HG03280 (cell line): ENCODE measurements around the gene MTCL1.

Source experiments
- ATAC-seq: cut with Tn5 transposase; IDR thresholded peaks from one replicate; pipeline ENCODE4 v1.9.1; 2021; ENCODE audit warnings: mild to moderate bottlenecking, moderate library complexity; ENCODE audit not compliant: unreplicated experiment

MTCL1 gene

DNA sequence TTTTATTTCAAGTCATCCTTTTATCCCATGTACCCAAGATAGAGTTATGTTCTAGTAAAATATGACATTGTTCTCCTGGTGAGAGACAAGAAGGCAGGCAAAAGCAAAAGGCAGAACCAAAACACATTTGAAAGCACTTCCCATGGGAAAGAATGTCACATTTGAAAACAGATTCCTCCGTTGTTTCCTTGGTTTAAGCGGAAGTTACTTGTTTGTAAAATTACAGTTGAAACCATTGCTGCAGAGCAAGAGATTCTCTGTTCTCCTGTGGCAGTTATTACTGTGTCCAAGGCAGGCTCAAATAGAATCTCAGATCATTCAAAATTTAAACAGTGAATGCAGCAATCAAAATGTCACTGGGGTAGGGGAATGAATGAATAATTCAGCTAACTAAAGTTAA lies 149.6 kb downstream of the MTCL1 start:
- ATAC-seq = no peak

DNA sequence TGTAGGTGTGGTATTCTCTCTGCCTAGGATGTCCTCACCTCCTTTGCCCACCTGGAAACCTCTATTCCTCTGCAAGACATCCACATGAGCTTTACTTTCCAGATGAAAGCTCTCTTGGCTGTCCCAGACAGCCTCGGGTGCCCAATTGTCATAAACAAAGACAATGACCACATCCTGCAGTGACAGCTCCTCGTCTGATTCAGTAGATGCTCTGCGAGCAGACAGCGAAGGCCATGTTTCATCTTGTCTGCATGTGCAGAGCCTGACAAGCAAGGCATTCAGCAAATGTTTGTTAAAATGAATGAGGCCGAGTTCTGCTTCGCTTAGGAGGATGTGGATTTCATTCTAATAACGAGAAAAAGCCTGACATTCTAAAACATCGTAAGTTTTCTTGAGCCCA lies 150.9 kb downstream of the MTCL1 start:
- ATAC-seq = no peak

DNA sequence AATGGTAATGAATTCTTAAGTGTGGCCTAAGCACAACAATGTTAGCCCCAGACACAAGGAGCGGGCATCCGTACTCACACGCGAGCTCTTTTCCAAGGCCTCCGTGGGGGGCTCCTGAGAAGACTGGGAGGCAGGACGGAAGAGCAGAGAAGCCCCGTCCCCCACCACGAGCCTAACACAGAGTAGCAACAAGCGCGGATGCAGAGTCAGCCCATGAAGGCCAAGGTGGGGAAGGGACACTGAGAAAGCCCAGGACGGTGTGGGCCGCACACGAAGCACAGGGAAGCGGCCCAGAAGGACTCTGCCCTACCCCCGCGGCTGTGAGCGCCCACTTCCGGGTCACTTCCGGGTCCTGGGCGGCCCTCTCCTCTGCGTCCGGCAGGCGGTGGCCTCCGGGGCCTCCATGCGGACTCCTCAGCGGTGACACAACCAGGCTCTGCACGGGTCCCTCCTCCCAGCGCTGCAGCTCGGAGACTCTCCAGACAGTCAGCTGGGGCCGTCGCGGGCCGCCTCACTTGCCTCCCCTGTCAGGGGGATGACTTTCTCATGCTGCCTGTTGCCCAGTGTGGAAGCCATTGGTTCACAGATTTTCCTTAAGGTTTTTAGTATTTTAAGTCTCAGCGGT lies 151.5 kb downstream of the MTCL1 start:
- no peak for ATAC-seq

DNA sequence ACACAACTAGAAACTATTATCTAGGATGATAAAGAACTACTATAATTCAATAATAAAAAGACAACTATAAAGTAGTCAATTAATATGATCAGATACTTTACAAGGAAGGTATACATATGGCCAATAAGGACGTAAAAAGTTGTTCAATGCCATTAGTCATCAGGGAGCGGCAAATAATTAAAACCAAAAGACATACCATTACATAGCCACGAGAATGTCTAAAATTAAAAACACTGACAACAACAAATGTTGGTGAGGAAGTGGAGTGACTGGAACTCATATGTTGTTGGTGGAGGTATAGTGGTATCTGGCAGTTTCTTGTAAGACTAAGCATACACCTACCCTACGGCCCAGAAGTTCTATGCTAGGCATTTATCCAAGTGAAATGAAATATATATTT lies 152.4 kb downstream of the MTCL1 start:
- ATAC-seq = no peak

DNA sequence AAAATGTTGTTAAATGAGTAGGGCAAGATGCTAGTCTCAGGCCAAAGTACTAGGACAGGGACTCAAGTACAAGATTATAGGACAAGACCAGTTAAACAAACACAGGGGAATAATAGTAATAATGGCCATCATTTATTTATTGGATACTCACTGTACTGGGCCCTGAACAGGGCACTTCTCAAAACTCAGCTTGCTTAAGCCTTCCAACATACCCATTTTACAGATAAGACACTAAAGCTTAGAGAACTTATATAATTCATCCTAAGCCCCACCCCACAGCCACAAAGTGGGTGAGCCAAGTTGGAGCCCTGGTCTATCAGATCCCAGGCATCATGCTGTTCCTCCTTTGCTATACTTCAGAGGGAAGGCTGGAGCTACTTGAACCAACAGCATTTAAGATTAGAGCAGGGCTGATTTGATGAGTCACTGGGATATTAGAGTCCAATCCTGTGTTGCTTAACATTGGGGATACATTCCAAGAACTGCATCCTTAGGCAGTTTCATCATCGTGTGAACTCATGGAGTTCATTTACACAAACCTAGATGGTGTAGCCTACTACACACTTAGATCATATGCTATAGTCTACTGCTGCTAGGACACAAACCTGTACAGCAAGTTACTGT lies 153.6 kb downstream of the MTCL1 start:
- no peak for ATAC-seq

DNA sequence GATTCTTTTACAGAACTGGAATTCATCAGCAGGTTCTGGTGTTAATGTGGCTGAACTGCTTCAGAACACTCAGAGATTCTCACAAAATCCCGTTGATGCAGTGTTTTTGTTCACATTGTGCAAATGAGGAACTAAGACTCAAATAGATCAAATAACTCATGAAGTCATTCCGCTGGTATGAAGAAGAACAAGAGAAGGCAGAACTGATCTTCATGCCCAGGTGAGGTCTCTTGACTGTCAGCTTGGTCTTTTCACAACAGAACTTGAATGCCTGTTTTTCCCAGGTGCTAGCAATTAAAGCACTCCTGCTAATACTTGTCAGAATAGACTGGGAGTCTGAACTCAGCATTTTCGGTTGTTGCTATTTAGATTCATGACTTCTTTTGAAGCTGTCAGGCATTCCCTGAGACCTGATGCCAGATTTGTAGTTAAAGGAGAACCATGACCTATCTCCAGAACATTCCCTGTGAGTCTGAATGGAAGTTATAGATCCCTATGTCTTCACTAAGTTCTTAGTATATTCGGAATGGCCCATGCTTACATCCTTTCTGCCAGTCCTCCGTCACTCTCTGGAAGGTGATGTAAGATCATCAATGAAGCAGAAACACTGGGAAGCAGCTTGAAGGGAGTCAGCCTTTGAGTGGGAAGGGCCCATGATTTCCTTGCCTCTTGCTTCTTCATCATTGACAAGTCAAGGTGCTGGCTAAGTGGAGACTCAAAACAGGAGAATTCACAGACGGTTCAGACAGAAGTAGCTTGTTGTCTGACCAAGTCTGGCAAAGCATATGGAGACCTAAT lies 155.7 kb downstream of the MTCL1 start:
- no peak for ATAC-seq

DNA sequence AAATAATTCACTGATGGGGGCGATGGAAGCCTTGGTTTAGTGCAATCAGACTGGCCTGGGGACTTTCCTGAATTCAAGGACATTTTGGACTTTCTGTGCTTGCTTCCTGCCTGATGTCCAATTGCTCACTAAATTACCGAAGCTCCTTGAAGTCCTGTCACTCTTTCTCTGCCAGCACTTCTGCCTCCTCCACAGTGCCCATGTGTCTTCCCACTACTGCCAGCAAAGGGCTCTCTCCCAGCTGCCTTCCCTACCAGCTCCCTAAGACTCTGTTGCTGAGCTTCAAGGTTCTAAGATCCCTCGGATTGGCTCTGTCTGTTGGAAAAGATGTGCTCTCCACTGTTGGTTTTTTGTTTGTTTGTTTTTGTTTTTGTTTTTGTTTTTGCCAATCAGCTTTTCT lies 158.1 kb downstream of the MTCL1 start:
- ATAC-seq = no peak

DNA sequence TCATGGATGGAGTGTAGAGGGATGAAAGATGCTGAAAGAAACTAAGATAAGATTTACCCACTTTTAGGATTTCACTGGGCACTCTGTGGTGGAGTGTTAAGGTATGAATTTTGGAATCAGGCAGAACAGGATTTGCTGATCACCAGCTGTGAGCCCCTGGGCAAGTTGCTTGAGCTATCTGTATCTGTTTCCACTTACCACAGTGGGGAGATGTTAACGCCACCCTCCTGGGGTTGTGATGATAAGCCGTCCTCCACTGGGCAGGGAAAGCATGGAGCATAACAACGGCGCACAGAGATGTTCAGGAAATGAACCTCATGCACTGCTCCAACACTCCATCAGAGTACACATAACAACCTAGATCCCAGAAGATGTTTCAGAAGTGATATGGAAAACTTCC lies 160.6 kb downstream of the MTCL1 start:
- no peak for ATAC-seq

DNA sequence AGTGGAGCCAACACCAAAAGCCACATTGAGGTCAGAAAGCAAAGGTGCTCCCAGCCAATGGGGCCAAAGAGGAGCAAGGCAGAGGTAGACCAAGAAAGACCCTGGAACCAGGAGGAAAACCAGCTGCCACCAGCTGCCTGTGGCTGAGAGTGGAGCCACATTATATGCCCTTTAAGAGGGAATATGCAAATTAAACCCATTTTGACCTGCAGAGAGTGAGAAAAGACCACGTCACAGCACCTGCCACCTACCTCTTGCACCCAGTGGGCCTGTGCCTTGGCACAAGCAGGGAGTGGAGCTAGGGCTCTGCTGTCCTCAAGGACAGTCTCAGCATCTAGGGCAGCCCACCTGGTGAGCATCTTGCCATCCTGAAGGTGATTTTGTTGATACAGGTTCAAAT lies 161.3 kb downstream of the MTCL1 start:
- no peak for ATAC-seq

DNA sequence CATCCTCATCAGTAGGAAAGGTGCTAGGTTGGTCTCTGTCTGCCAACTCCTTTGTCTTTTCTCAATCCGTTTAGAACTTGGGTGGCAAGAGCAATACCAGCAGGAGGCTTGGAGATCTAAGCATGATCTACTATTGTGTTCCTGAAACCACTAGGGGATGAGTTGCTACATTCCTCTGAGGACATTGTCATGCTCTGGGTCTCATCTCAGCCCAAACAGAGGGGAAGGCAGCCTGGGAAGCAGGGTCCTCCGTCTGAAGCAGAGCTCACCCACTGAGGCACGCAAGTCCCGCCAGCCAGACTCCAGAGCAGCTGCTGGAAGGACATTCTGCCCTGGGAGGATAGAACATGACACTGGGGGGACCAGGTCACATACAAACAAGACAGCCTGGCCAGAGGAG lies 162.9 kb downstream of the MTCL1 start:
- ATAC-seq = no peak

DNA sequence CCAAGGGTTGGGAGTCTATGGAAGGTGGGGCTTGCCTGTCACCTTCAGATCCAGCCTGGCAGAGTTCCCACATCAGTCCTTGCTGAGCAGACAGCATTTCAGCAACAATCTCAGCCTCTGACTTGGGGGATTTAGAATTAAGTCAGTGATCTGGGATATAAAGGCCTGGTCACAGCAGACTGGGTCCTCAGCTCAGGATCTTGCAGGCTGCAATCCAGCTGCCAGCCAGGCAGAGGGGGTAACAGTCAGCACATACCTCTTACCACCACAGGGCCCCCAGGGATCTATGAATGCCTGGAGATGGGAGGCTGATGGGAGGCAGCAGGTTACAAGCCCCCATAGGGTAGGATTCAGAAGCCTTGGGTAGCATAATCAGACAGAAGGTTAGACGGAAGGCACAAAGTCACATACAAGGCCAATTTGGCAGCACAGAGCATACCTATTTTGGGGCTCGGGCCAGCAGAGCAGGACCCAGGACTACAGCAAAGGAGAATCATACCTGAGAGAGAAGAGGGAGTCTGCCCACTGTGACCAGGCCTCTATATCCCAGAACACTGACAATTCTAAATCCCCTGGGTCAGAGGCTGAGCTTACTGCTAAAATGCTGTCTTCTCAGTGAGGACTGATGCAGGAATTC lies 163.5 kb downstream of the MTCL1 start:
- ATAC-seq = no peak

DNA sequence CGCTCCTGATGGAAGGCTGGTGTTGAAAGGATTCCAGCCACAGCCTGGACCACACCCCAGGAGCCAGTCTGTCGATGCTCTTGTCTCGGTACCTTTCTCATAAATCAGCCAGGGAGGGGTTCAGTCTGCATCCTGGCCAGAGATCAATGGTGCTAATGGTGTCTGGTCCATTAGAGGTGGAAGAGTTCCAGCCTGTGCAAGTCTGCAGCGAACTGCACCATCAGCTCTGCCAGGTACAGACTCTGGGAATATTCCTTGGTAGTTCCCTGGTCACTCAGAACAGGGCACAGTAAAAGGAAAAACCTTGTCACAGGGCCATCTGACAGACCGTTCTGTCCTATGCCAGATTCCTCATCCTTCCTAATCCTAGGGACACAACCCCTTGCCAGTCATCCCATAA lies 164.3 kb downstream of the MTCL1 start:
- ATAC-seq = no peak

DNA sequence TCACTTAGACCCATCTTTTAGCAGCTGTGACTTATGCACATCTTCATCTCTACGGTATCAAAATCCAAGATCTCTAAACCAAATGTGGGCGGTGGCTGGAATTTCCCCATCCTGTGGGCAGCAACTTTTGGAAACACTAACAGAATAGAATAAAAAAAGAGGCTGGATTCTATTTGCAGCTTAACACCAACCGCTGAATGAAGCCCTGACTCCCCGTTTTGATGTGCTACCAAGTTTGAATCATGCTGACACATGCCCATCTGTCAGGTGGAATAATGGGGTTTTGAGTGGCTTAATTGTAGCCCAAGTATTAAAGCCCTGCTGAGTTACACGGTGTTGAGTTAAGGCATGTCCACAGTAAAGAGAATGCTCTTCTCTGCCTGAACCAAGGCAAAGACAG lies 165.2 kb downstream of the MTCL1 start:
- ATAC-seq = no peak

DNA sequence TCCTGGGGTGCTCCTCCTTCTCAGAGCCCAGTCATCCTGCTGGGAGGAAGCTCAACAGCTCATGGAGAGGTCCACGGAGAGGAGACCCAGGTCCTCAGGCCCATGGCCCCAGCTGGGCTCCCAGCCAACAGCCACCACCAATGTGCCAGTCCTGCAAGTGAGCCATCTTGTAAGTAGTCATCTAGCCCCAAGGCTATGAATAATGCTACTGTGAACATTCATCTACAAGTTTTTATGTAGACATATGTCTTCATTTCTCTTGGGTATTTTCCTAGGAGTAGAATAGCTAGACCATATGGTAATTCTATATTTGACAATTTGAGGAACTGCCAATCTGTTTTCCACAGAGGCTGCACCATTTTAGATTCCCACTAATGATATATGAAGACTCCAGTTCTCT lies 166.1 kb downstream of the MTCL1 start:
- no peak for ATAC-seq

DNA sequence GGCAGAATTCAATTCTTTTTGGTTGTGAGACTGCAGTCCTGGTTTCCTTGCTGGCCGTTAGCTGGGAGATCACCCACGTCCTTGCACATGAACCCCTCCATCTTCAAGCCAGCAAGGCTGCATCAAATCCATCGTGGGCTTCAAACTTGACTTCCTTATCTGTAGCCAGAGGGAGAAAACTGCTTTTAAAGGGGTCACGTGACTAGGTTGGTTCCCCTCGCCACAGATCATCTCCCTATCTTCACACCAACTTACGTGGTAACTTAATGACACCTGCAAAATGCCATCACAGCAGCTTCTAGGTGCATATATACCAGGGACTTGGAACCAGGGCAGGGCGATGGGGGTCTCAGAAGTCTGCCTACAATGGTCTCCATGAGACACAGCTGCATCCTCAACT lies 169.5 kb downstream of the MTCL1 start:
- no peak for ATAC-seq

DNA sequence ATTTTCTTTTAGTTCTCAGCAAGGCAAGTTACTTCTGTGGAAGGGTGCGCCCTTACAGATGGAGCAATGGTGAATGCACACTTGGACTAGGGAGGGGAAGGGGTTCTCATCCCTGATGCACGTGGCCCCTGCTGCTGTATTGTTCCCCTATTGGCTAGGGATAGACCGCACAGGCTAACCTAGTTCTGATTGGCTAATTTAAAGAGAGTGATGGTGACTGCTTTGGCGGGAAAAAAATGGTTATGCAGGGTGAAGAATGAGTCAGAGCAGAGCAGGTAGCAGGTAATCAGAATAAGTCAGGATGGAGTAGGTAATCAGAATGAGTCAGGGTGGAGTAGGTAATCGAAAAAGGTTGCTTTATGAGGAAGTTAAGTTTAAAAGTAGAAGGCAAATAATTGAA lies 171.5 kb downstream of the MTCL1 start:
- ATAC-seq = no peak

DNA sequence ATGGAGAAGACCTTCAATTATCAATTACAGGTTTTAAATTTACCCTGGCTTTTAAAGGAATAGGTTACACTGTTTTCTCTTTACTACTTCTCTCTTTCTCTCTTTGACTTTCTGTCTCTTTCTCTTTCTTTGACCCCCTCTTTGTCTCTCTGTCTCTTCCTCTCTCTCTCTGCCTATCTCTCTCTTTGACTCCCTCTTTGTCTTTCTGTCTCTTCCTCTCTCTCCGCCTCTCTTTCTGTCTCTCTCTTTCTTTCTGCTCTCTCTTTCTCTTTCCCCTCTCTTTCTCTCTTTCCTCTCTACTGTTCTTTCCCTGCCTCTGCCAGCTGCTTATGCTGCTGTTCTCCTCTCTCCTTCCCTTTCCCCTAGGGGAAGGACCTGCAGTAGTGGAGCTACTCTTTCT lies 175.7 kb downstream of the MTCL1 start:
- no peak for ATAC-seq
